ENCODE results near the gene SLC12A2. TPM values are rescaled to one million over a fixed set of nuclear protein-coding genes. Genes with fewer than 3 reads are reported as not detected.

SLC12A2 gene
- total and polyA plus RNA-seq, 2 donors (not counting 1 experiment from before 2014, with no cell fraction given): 3.1 to 28.7 TPM

DNA sequence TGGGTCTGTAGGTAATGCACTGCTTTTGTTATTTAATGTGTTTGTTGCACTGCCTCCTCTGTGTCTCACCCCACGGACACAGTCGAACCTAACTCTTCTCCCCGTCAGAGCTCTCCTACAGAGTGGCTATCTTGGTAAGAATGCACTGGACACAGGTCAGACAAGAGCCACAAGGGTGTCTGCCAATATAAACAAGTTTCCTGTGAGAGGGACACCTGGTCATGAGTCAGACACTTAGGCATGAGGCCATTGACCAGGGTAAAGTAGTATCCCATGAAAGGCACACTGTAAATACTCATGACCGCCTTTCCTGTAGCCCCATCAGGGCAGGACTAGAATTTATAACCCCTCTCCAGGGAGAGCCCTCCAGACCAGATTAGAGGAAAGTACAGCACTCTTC lies 115.5 kb downstream of the SLC12A2 start:
- H3K27me3 ChIP-seq (replicated peaks in 1 of 4; ENCODE audit: control extremely low read depth in 1 of 4, control insufficient read depth in 3 of 4, insufficient read depth in 4 of 4, low read length in 3 of 4): peaks cover 0 to 2% (median 0%) of the 10 kb centered on the region in 4 experiments
- H3K9me3 Mint-ChIP-seq (ENCODE audit: insufficient read depth): no peaks in the 10 kb centered on the region
- no peak overlapping the region for H2AFZ ChIP-seq (ENCODE audit: insufficient read depth, low read depth, low read length, poor library complexity, severe bottlenecking)
- no peaks in the 10 kb centered on the region for H3K36me3 ChIP-seq (replicated peaks in 1 of 2; ENCODE audit: control extremely low read depth in 1 of 2, control insufficient read depth in 1 of 2, extremely low read depth in 1 of 2, insufficient read depth in 2 of 2, low read length in 1 of 2)
- no peak overlapping the region for H3K4me3 ChIP-seq (ENCODE audit: control extremely low read depth in 1 of 5, extremely low read depth in 1 of 5, insufficient read depth in 1 of 5, low read depth in 2 of 5, low read length in 4 of 5)
- no peak overlapping the region for H3K4me3 Mint-ChIP-seq
- no peak overlapping the region for H3K9ac ChIP-seq (ENCODE audit: low read length)
- DNase-seq: no peak
- no peak overlapping the region for H3K4me2 ChIP-seq (replicated peaks; ENCODE audit: low read depth, low read length, poor library complexity, severe bottlenecking)
- POLR2A ChIA-PET: no interaction called here
- intact Hi-C loops (cut with micrococcal nuclease): no loop called here
- H3K79me2 ChIP-seq (ENCODE audit: control insufficient read depth, insufficient read depth, low read length): no peaks in the 10 kb centered on the region
- no peak overlapping the region for H3K27ac Mint-ChIP-seq
- no peak for ATAC-seq (ENCODE audit: low read depth)
- H3K27ac ChIP-seq (ENCODE audit: low read length in 2 of 2): no peak overlapping the region
- H4K20me1 ChIP-seq (ENCODE audit: control insufficient read depth, insufficient read depth, low read length, poor library complexity, severe bottlenecking): no peaks in the 10 kb centered on the region
- peaks cover 7% of the 10 kb centered on the region for H3K4me1 Mint-ChIP-seq
- H3K9me3 ChIP-seq (ENCODE audit: control extremely low read depth in 1 of 3, control insufficient read depth in 2 of 3, insufficient read depth in 1 of 3, low read length in 2 of 3): peaks cover 0 to 5% (median 0%) of the 10 kb centered on the region in 3 donors
- peaks cover 7% of the 10 kb centered on the region in 2 donors for H3K4me1 ChIP-seq (ENCODE audit: control insufficient read depth in 2 of 2, insufficient read depth in 2 of 2, low read length in 2 of 2)
- TF ChIP-seq, protein P1, sequence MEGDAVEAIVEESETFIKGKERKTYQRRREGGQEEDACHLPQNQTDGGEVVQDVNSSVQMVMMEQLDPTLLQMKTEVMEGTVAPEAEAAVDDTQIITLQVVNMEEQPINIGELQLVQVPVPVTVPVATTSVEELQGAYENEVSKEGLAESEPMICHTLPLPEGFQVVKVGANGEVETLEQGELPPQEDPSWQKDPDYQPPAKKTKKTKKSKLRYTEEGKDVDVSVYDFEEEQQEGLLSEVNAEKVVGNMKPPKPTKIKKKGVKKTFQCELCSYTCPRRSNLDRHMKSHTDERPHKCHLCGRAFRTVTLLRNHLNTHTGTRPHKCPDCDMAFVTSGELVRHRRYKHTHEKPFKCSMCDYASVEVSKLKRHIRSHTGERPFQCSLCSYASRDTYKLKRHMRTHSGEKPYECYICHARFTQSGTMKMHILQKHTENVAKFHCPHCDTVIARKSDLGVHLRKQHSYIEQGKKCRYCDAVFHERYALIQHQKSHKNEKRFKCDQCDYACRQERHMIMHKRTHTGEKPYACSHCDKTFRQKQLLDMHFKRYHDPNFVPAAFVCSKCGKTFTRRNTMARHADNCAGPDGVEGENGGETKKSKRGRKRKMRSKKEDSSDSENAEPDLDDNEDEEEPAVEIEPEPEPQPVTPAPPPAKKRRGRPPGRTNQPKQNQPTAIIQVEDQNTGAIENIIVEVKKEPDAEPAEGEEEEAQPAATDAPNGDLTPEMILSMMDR (IDR thresholded peaks at IDR 0.05): no peak
- TF ChIP-seq EZH2 (IDR thresholded peaks at IDR 0.05; ENCODE audit: borderline replicate concordance, insufficient read depth, low read depth, low read length, poor library complexity, severe bottlenecking): no peak
- H3K27me3 Mint-ChIP-seq: peaks cover 3% of the 10 kb centered on the region
- 97% methylated on average over 3 of the region's 4 CpGs for WGBS (ENCODE audit: insufficient coverage)
- CTCF ChIA-PET: interaction anchor here (0.5 to 2.8 kb wide), 5 partner anchors 10 to 668 kb away, joined by 3 to 22 read pairs (median 3); no protein-coding TSS in a partner anchor

DNA sequence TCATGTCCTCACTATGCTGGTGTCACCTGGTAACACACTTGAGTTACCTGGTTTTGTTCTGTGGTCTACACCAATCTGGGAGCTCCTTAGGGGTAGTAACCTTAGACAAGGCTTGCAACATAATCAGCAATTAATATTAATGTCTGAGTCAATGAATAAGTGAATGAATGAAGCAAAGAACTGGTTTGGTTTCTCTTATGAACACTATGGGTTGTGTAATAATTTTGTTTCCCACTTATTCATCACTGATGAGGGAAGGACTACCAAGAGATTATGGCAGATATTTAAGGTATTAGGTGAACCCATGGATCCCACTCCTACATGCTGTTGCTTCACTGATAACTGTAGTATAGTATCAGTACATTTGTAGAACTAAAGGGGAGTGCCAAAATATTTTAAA lies 116.0 kb downstream of the SLC12A2 start:
- no peaks in the 10 kb centered on the region for H3K36me3 ChIP-seq (replicated peaks in 1 of 2; ENCODE audit: control extremely low read depth in 1 of 2, control insufficient read depth in 1 of 2, extremely low read depth in 1 of 2, insufficient read depth in 2 of 2, low read length in 1 of 2)
- H3K9me3 Mint-ChIP-seq (ENCODE audit: insufficient read depth): no peaks in the 10 kb centered on the region
- intact Hi-C loops (cut with micrococcal nuclease): no loop called here
- peaks cover 3% of the 10 kb centered on the region for H3K27me3 Mint-ChIP-seq
- H3K4me2 ChIP-seq (replicated peaks; ENCODE audit: low read depth, low read length, poor library complexity, severe bottlenecking): no peak overlapping the region
- H3K27ac Mint-ChIP-seq: no peak overlapping the region
- H3K79me2 ChIP-seq (ENCODE audit: control insufficient read depth, insufficient read depth, low read length): no peaks in the 10 kb centered on the region
- ChIA-PET CTCF (interaction anchor here (0.5 to 2.8 kb wide), 6 partner anchors 9 to 669 kb away, joined by 3 to 22 read pairs (median 3); no protein-coding TSS in a partner anchor), POLR2A (no interaction called here)
- H3K4me1 ChIP-seq (ENCODE audit: control insufficient read depth in 2 of 2, insufficient read depth in 2 of 2, low read length in 2 of 2): peaks cover 7% of the 10 kb centered on the region in 2 donors
- no peak overlapping the region for H3K4me3 ChIP-seq (ENCODE audit: control extremely low read depth in 1 of 5, extremely low read depth in 1 of 5, insufficient read depth in 1 of 5, low read depth in 2 of 5, low read length in 4 of 5)
- TF ChIP-seq, protein P1 (IDR thresholded peaks at IDR 0.05): no peak
- no peak for TF ChIP-seq EZH2 (IDR thresholded peaks at IDR 0.05; ENCODE audit: borderline replicate concordance, insufficient read depth, low read depth, low read length, poor library complexity, severe bottlenecking)
- no peak overlapping the region for H3K27ac ChIP-seq (ENCODE audit: low read length in 2 of 2)
- peaks cover 7% of the 10 kb centered on the region for H3K4me1 Mint-ChIP-seq
- no peak overlapping the region for H2AFZ ChIP-seq (ENCODE audit: insufficient read depth, low read depth, low read length, poor library complexity, severe bottlenecking)
- DNase-seq (no peak), ATAC-seq (ENCODE audit: low read depth) (no peak)
- peaks cover 0 to 2% (median 0%) of the 10 kb centered on the region in 4 experiments for H3K27me3 ChIP-seq (replicated peaks in 1 of 4; ENCODE audit: control extremely low read depth in 1 of 4, control insufficient read depth in 3 of 4, insufficient read depth in 4 of 4, low read length in 3 of 4)
- peaks cover 0 to 5% (median 0%) of the 10 kb centered on the region in 3 donors for H3K9me3 ChIP-seq (ENCODE audit: control extremely low read depth in 1 of 3, control insufficient read depth in 2 of 3, insufficient read depth in 1 of 3, low read length in 2 of 3)
- H3K4me3 Mint-ChIP-seq: no peak overlapping the region
- H3K9ac ChIP-seq (ENCODE audit: low read length): no peak overlapping the region
- H4K20me1 ChIP-seq (ENCODE audit: control insufficient read depth, insufficient read depth, low read length, poor library complexity, severe bottlenecking): no peaks in the 10 kb centered on the region
